HepG2 (cell line): ENCODE data around the gene FLOT2. TPM values are rescaled to one million over a fixed set of nuclear protein-coding genes. Genes with fewer than 3 reads are reported as not detected.
A peak's percentile ranks its signal among the peaks of the same experiment; 100 is the strongest.

Experiments used
- HDAC2 ChIP-seq: sonication (generic); formaldehyde crosslinking; IDR thresholded peaks from 2 replicates; pipeline ENCODE4 v1.4.0; 2020; ENCODE audit warnings: missing genetic modification reagents
- IKZF4 ChIP-seq: sonication (generic); formaldehyde crosslinking; IDR thresholded peaks from 2 replicates; pipeline ENCODE4 v1.5.1; 2020; ENCODE audit warnings: borderline replicate concordance, mild to moderate bottlenecking, low read depth, missing genetic modification reagents; ENCODE audit errors: not compliant biosample characterization
- IRF1 ChIP-seq: sonication (generic); formaldehyde crosslinking; IDR thresholded peaks from 2 replicates; pipeline ENCODE4 v1.4.0; 2020; ENCODE audit warnings: low read depth, mild to moderate bottlenecking, missing genetic modification reagents
- IRF2 ChIP-seq: IDR thresholded peaks from 2 replicates; pipeline ENCODE4 v1.6.1; 2018; ENCODE audit warnings: missing genetic modification reagents, missing compliant biosample characterization
- KLF9 ChIP-seq: IDR thresholded peaks from 2 replicates; pipeline ENCODE4 v1.6.1; 2016; ENCODE audit warnings: low read depth
- MTERF4 ChIP-seq: sonication (generic); formaldehyde crosslinking; IDR thresholded peaks from 2 replicates; pipeline ENCODE4 v1.8.0; 2023; ENCODE audit warnings: mild to moderate bottlenecking, missing genetic modification reagents
- NCOA1 ChIP-seq: sonication (generic); formaldehyde crosslinking; IDR thresholded peaks from 2 replicates; pipeline ENCODE4 v1.9.0; 2021; ENCODE audit warnings: missing genetic modification reagents
- POGZ ChIP-seq: sonication (generic); formaldehyde crosslinking; IDR thresholded peaks from 2 replicates; pipeline ENCODE4 v1.4.0; 2020; ENCODE audit warnings: mild to moderate bottlenecking, missing genetic modification reagents
- SATB2 ChIP-seq: sonication (generic); formaldehyde crosslinking; IDR thresholded peaks from 2 replicates; pipeline ENCODE4 v1.5.0; 2020; ENCODE audit warnings: missing genetic modification reagents
- SKIL ChIP-seq: sonication (generic); formaldehyde crosslinking; IDR thresholded peaks from 2 replicates; pipeline ENCODE4 v1.8.0; 2022; ENCODE audit warnings: missing genetic modification reagents, mild to moderate bottlenecking, moderate library complexity, borderline replicate concordance
- SMAD1 ChIP-seq: sonication (generic); formaldehyde crosslinking; IDR thresholded peaks from 2 replicates; pipeline ENCODE4 v1.4.0; 2020; ENCODE audit warnings: missing genetic modification reagents, low read depth, mild to moderate bottlenecking, borderline replicate concordance
- SOX6 ChIP-seq, 2 experiments: fragments of 450-650 bp in 1 of 2; sonication (generic) in 1 of 2; formaldehyde crosslinking in 1 of 2; IDR thresholded peaks; 2 replicates each; pipeline versions ENCODE4 v1.4.0 to v1.6.1; 2017 to 2020; ENCODE audit warnings: antibody characterized with exemption in 1 of 2, mild to moderate bottlenecking in 1 of 2, missing genetic modification reagents in 1 of 2
- SP4 ChIP-seq: sonication (generic); formaldehyde crosslinking; IDR thresholded peaks from 2 replicates; pipeline ENCODE4 v1.8.1; 2023; ENCODE audit warnings: mild to moderate bottlenecking, missing genetic modification reagents
- SSRP1 ChIP-seq: IDR thresholded peaks from 2 replicates; pipeline ENCODE4 v1.6.1; 2016; ENCODE audit warnings: control low read depth
- YEATS4 ChIP-seq: sonication (generic); formaldehyde crosslinking; IDR thresholded peaks from 2 replicates; pipeline ENCODE4 v1.4.0; 2020; ENCODE audit warnings: missing genetic modification reagents, borderline replicate concordance
- ZNF18 ChIP-seq: sonication (generic); formaldehyde crosslinking; IDR thresholded peaks from 2 replicates; pipeline ENCODE4 v1.8.0; 2022; ENCODE audit warnings: mild to moderate bottlenecking, missing genetic modification reagents; ENCODE audit not compliant: insufficient replicate concordance
- ZNF317 ChIP-seq: sonication (generic); formaldehyde crosslinking; IDR thresholded peaks from 2 replicates; pipeline ENCODE4 v1.5.0; 2020; ENCODE audit warnings: mild to moderate bottlenecking, missing genetic modification reagents
- ZNF614 ChIP-seq: IDR thresholded peaks from 2 replicates; pipeline ENCODE4 v1.6.1; 2018; ENCODE audit warnings: missing biosample characterization, missing genetic modification reagents, inconsistent platforms, borderline replicate concordance
- ZNF670 ChIP-seq: sonication (generic); formaldehyde crosslinking; IDR thresholded peaks from 2 replicates; pipeline ENCODE4 v1.8.0; 2022; ENCODE audit warnings: mild to moderate bottlenecking, missing genetic modification reagents, borderline replicate concordance
- ZNF710 ChIP-seq: sonication (generic); formaldehyde crosslinking; IDR thresholded peaks from 2 replicates; pipeline ENCODE4 v1.5.0; 2020; ENCODE audit warnings: mild to moderate bottlenecking, missing genetic modification reagents, borderline replicate concordance
- ZZZ3 ChIP-seq: sonication (generic); formaldehyde crosslinking; IDR thresholded peaks from 2 replicates; pipeline ENCODE4 v1.4.0; 2020; ENCODE audit warnings: missing genetic modification reagents, mild to moderate bottlenecking, borderline replicate concordance
- polyA plus RNA-seq, 8 experiments: library from polyadenylated mRNA; depleted of rRNA in 3 of 8; stranded (reverse) in 7 of 8; unstranded in 1 of 8; fragments of >200 nt; fragmentation: Illumina TruSeq in 4 of 8; extraction: Trizol in 4 of 8; gene quantifications; 2 replicates each; pipeline versions ENCODE4 v1.2.1 to v1.2.3, GENCODE V29; 2011 to 2016; ENCODE audit warnings: low read depth in 4 of 8, missing spikeins in 1 of 8, mixed read lengths in 1 of 8; ENCODE audit not compliant: insufficient read depth in 1 of 8
- total RNA-seq, 5 experiments: library from RNA; depleted of rRNA; stranded (reverse); fragments of >200 nt; fragmentation: Illumina TruSeq; extraction: Trizol; gene quantifications; 2 replicates each; pipeline ENCODE4 v1.2.3, GENCODE V29; 2016; ENCODE audit warnings: low read depth in 1 of 5

FLOT2 gene
- total and polyA plus RNA-seq, 2 of the 13 experiments (the other 11 are each of a cell fraction or from before 2014, with no cell fraction given), result 54.3 to 54.5 TPM

- TF ChIP-seq SMAD1 (peak; percentile 94; the same call in 1 of the 2 replicates), SSRP1 (peak; percentile 85; the same call in 1 of the 2 replicates), IRF2 (CRISPR knock-in tag) (peak; percentile 89), ZNF710 (CRISPR knock-in tag) (peak; percentile 38; the same call in 1 of the 2 replicates), SATB2 (CRISPR knock-in tag) (no peak), SKIL (0 out of 2 replicates have a peak, but pooled peaks have one; percentile 24), NCOA1 (CRISPR knock-in tag) (no peak), ZNF614 (CRISPR knock-in tag) (peak; percentile 81; the same call in 1 of the 2 replicates), ZZZ3 (peak; percentile 85; the same call in 1 of the 2 replicates), SP4 (CRISPR knock-in tag) (peak; percentile 86), HDAC2 (CRISPR knock-in tag) (peak; percentile 92), ZNF670 (no peak; the same call in 1 of the 2 replicates), YEATS4 (CRISPR knock-in tag) (peak; percentile 88; the same call in 1 of the 2 replicates), IKZF4 (no peak), MTERF4 (CRISPR knock-in tag) (peak; percentile 64; the same call in 1 of the 2 replicates), ZNF317 (no peak), ZNF18 (CRISPR knock-in tag) (peak; percentile 83), POGZ (CRISPR knock-in tag) (peak; percentile 79; the same call in 1 of the 2 replicates), SOX6 (IDR thresholded peaks at IDR 0.05) (no peak), SOX6 (CRISPR knock-in tag; IDR thresholded peaks at IDR 0.05) (peak; percentile 65; the same call in 1 of the 2 replicates), IRF1 (no peak; the same call in 1 of the 2 replicates), KLF9 (CRISPR knock-in tag) (peak; percentile 50; the same call in 1 of the 2 replicates)
Measured at GRCh38 chr17:28902819-28903545, 5.4 kb upstream of the FLOT2 start, which contains the start of gene DHRS13 (continued).
